Esophagus squamous epithelium (tissue), 4 donors: ENCODE results near the gene APLP2.

Source experiments
- CTCF ChIP-seq, 6 experiments: fragments of 450-650 bp in 4 of 6; fragments of 200-600 bp in 2 of 6; sonication (generic) in 2 of 6; IDR thresholded peaks; one replicate each; pipeline ENCODE4 v1.5.1; 2016 to 2019; ENCODE audit warnings: antibody characterized with exemption in 6 of 6, mild to moderate bottlenecking in 4 of 6, moderate library complexity in 4 of 6
- POLR2A ChIP-seq, 4 donors: fragments of 450-650 bp; IDR thresholded peaks; one replicate each; pipeline ENCODE4 v1.6.1; 2017; ENCODE audit warnings: antibody characterized with exemption in 4 of 4, mild to moderate bottlenecking in 4 of 4, moderate library complexity in 3 of 4

- TF ChIP-seq CTCF (IDR thresholded peaks at IDR 0.05) (no peak), POLR2A (IDR thresholded peaks at IDR 0.05) (no peak)
Measured at GRCh38 chr11:130099356-130099755, 29.7 kb downstream of the APLP2 start.
